A204.1 (cell line): Measurements from ENCODE around the gene MUC22.
"Not testable (repeated sequence)": the region's sequence is repeated elsewhere in the genome, so short reads cannot be mapped to it uniquely, and the experiment has no call there.

ENCODE experiments used
- FAIRE-seq: peaks from 2 replicates; lab custom pipeline; 2012; peaks lifted over from hg19 to GRCh38; lab: Jason Lieb, UNC

MUC22 gene

GRCh38 chr6:31038559-31038958, 28.3 kb downstream of the MUC22 start:
- FAIRE-seq, result no peak

GRCh38 chr6:31040801-31041200, 30.5 kb downstream of the MUC22 start:
- FAIRE-seq, result no peak

GRCh38 chr6:31041372-31041974, 31.2 kb downstream of the MUC22 start:
- no peak for FAIRE-seq

GRCh38 chr6:31042806-31043205, 32.5 kb downstream of the MUC22 start:
- peak; percentile 48 for FAIRE-seq

- no peak for FAIRE-seq
Measured at GRCh38 chr6:31048099-31048498, 37.8 kb downstream of the MUC22 start.

GRCh38 chr6:31049518-31049917, 39.2 kb downstream of the MUC22 start:
- no peak for FAIRE-seq

- FAIRE-seq, result not testable (repeated sequence)
Measured at GRCh38 chr6:31053187-31053586, 42.9 kb downstream of the MUC22 start.

GRCh38 chr6:31053873-31054272, 43.6 kb downstream of the MUC22 start:
- no peak for FAIRE-seq

- no peak for FAIRE-seq
Measured at GRCh38 chr6:31055441-31055840, 45.2 kb downstream of the MUC22 start.

- no peak for FAIRE-seq
Measured at GRCh38 chr6:31057426-31058003, 47.2 kb downstream of the MUC22 start.

- peak; percentile 91 for FAIRE-seq
Measured at GRCh38 chr6:31058128-31058894, 48.0 kb downstream of the MUC22 start.

GRCh38 chr6:31060145-31060544, 49.9 kb downstream of the MUC22 start:
- FAIRE-seq, result no peak

GRCh38 chr6:31063906-31064435, 53.7 kb downstream of the MUC22 start:
- FAIRE-seq, result no peak

GRCh38 chr6:31065556-31065955, 55.3 kb downstream of the MUC22 start:
- no peak for FAIRE-seq

GRCh38 chr6:31067028-31067427, 56.8 kb downstream of the MUC22 start:
- not testable (repeated sequence) for FAIRE-seq

GRCh38 chr6:31067891-31068668, 57.8 kb downstream of the MUC22 start:
- FAIRE-seq, result not testable (repeated sequence)

GRCh38 chr6:31068669-31069340, 58.5 kb downstream of the MUC22 start:
- peak; percentile 64 for FAIRE-seq

GRCh38 chr6:31070711-31071197, 60.5 kb downstream of the MUC22 start:
- peak; percentile 14 for FAIRE-seq

- FAIRE-seq, result no peak
Measured at GRCh38 chr6:31074401-31074800, 64.1 kb downstream of the MUC22 start.

GRCh38 chr6:31075528-31075927, 65.3 kb downstream of the MUC22 start:
- no peak for FAIRE-seq

- FAIRE-seq, result no peak
Measured at GRCh38 chr6:31076611-31077010, 66.3 kb downstream of the MUC22 start.
